Choroid plexus epithelial cell (primary cell): ENCODE data around the gene INTS14.

Experiments
- DNase-seq: peaks from one replicate; pipeline ENCODE4 v3.0.0-alpha.2; 2010; ENCODE audit warnings: low read depth
- H3K4me3 ChIP-seq: 2 replicates; pipeline ENCODE4 v1.5.1; 2011; ENCODE audit warnings: low read depth, mild to moderate bottlenecking, control low read depth, low read length, moderate library complexity
- CTCF ChIP-seq: conservative IDR thresholded peaks from 2 replicates; pipeline ENCODE4 v1.5.1; 2011; ENCODE audit warnings: low read depth, mild to moderate bottlenecking, control low read depth, inconsistent platforms, low read length, moderate library complexity

The INTS14 gene

GRCh38 chr15:65631503-65631902, 20.6 kb upstream of the INTS14 start:
- no peak for DNase-seq
- TF ChIP-seq CTCF = no peak
- no peak overlapping the region for H3K4me3 ChIP-seq

- no peak for TF ChIP-seq CTCF
These were observed 19.8 kb upstream of the INTS14 start for GRCh38 chr15:65630760-65631159.

GRCh38 chr15:65629548-65629947, 18.6 kb upstream of the INTS14 start:
- TF ChIP-seq CTCF = no peak
- no peak overlapping the region for H3K4me3 ChIP-seq
- DNase-seq = no peak

More at GRCh38 chr15:65630760-65631159, 19.8 kb upstream of the INTS14 start:
- H3K4me3 ChIP-seq = no peak overlapping the region
- no peak for DNase-seq

GRCh38 chr15:65626856-65627255, 15.9 kb upstream of the INTS14 start:
- TF ChIP-seq CTCF = no peak
- no peak overlapping the region for H3K4me3 ChIP-seq
- DNase-seq = no peak

DNA sequence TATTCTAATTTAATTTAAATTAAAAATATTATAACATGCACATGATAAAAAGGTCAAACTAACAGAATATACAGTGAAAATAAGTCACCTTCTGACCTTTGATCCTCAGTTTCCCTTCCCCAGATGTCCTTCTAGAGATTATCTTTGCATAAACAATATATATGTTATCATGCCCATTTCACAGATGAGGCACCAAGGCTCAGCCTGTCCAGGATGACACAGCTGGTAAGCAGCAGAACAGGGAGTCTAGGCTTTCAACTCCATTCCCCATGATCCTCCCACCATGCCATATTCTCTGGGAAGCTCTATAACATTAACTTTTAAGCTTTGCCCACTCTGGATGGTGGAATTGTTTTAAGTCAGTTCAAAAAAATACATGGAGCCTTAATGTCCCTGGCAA, 12.2 kb upstream of the INTS14 start:
- DNase-seq = no peak
- no peak for TF ChIP-seq CTCF

GRCh38 chr15:65621638-65622037, 10.7 kb upstream of the INTS14 start, which contains the start of gene SLC24A1:
SLC24A1 (plus strand) TSS chr15:65621938; CDS start chr15:65624081, 2,143 bp downstream.
- no peak for TF ChIP-seq CTCF
- H3K4me3 ChIP-seq = no peak within 1 kb of the TSS
- DNase-seq = no peak

More for the DNA sequence above, 12.2 kb upstream of the INTS14 start:
- no peak overlapping the region for H3K4me3 ChIP-seq

DNA sequence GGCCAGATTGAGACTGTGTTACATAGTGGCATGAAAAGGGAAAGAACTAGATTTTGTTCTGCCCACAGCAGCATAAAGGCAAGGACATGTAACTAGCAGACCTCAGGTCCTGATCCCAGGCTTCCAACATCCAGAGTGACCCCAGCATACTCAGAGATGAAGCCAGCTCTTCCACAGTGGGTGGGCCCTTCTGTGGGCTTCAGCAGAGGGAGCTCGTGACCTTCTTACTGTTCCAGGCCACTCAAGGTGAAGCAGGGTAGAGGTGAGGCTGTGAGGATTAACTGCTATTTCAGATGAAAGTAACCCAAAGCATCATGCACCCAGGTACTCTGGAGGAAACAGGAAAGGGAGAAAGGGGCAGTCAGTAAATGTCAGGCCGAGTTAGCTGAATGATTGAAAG, 9.9 kb upstream of the INTS14 start:
- DNase-seq = no peak
- H3K4me3 ChIP-seq = no peak overlapping the region
- TF ChIP-seq CTCF = no peak
